WTC11 (cell line): ENCODE data around the gene HDAC9. TPM values are rescaled to one million over a fixed set of nuclear protein-coding genes. Genes with fewer than 3 reads are reported as not detected.

Experiments used
- ATAC-seq: fragments of 200-7000 bp; cut with Tn5 transposase; 2 replicates; pipeline ENCODE4 v1.10.0; 2021; ENCODE audit warnings: mild to moderate bottlenecking, moderate library complexity
- CTCF ChIA-PET: fragments of 300-600 bp; sonication (Branson Sonifier 250); formaldehyde crosslinking; loops from one replicate; lab custom pipeline; 2021; ENCODE audit warnings: antibody characterized with exemption; lab: Charles Lee
- POLR2A ChIA-PET: fragments of 350-600 bp; sonication (Branson Sonifier 250); formaldehyde crosslinking; loops from one replicate; lab custom pipeline; 2021; ENCODE audit warnings: antibody characterized with exemption; lab: Charles Lee
- DNase-seq: peaks from one replicate; pipeline ENCODE4 v3.0.0; 2021; ENCODE audit warnings: low spot score
- H3K27ac Mint-ChIP-seq: 2 replicates; pipeline ENCODE4 v1.8.0; 2021; ENCODE audit warnings: mixed read lengths
- H3K27me3 Mint-ChIP-seq: 2 replicates; pipeline ENCODE4 v1.8.0; 2021; ENCODE audit warnings: low read depth, mild to moderate bottlenecking, moderate library complexity, mixed read lengths
- H3K36me3 Mint-ChIP-seq: 2 replicates; pipeline ENCODE4 v1.8.0; 2021; ENCODE audit warnings: mixed read lengths
- H3K4me1 Mint-ChIP-seq: 2 replicates; pipeline ENCODE4 v1.8.0; 2022; ENCODE audit warnings: mixed read lengths
- H3K4me3 Mint-ChIP-seq: 2 replicates; pipeline ENCODE4 v1.8.0; 2021; ENCODE audit warnings: mild to moderate bottlenecking, moderate library complexity, mixed read lengths
- H3K9me3 Mint-ChIP-seq: 2 replicates; pipeline ENCODE4 v1.8.0; 2021; ENCODE audit warnings: mixed read lengths
- ETV6 ChIP-seq: sonication (generic); formaldehyde crosslinking; IDR thresholded peaks from 2 replicates; pipeline ENCODE4 v1.8.1; 2022; ENCODE audit warnings: mild to moderate bottlenecking, missing genetic modification reagents
- FOXJ3 ChIP-seq: sonication (generic); formaldehyde crosslinking; IDR thresholded peaks from 2 replicates; pipeline ENCODE4 v1.9.0; 2021; ENCODE audit warnings: missing genetic modification reagents, mild to moderate bottlenecking, borderline replicate concordance
- NR1H2 ChIP-seq: sonication (generic); formaldehyde crosslinking; IDR thresholded peaks from 2 replicates; pipeline ENCODE4 v1.9.0; 2021; ENCODE audit warnings: mild to moderate bottlenecking, moderate library complexity, missing genetic modification reagents
- RORB ChIP-seq: fragments of 250-450 bp; sonication (Bioruptor Pico); IDR thresholded peaks from 2 replicates; pipeline ENCODE4 v1.9.0; 2021; ENCODE audit warnings: mild to moderate bottlenecking
- SOX15 ChIP-seq: fragments of 250-450 bp; sonication (Bioruptor Pico); IDR thresholded peaks from 2 replicates; pipeline ENCODE4 v1.9.0; 2021; ENCODE audit warnings: mild to moderate bottlenecking
- TP53 ChIP-seq: sonication (generic); formaldehyde crosslinking; IDR thresholded peaks from 2 replicates; pipeline ENCODE4 v1.8.1; 2023; ENCODE audit warnings: mild to moderate bottlenecking, missing genetic modification reagents
- ZBTB21 ChIP-seq: sonication (generic); formaldehyde crosslinking; IDR thresholded peaks from 2 replicates; pipeline ENCODE4 v1.8.1; 2023; ENCODE audit warnings: mild to moderate bottlenecking, missing genetic modification reagents, borderline replicate concordance
- ZNF121 ChIP-seq: sonication (generic); formaldehyde crosslinking; IDR thresholded peaks from 2 replicates; pipeline ENCODE4 v1.8.0; 2023; ENCODE audit warnings: missing genetic modification reagents
- ZNF138 ChIP-seq: sonication (generic); formaldehyde crosslinking; conservative IDR thresholded peaks from 2 replicates; pipeline ENCODE4 v1.8.1; 2022; ENCODE audit warnings: mild to moderate bottlenecking, moderate library complexity, missing genetic modification reagents
- ZNF317 ChIP-seq: sonication (generic); formaldehyde crosslinking; IDR thresholded peaks from 2 replicates; pipeline ENCODE4 v1.8.1; 2023; ENCODE audit warnings: low read depth, mild to moderate bottlenecking, moderate library complexity, missing genetic modification reagents, borderline replicate concordance
- ZNF423 ChIP-seq: fragments of 250-450 bp; sonication (Bioruptor Pico); IDR thresholded peaks from 2 replicates; pipeline ENCODE4 v2.1.2; 2022; ENCODE audit warnings: mild to moderate bottlenecking, moderate library complexity
- total RNA-seq: library from RNA; stranded (reverse); gene quantifications from 3 replicates; pipeline ENCODE4 v1.2.3, GENCODE V29; 2021
- TF ChIP-seq, protein P1 (sequence below): sonication (generic); formaldehyde crosslinking; IDR thresholded peaks from 2 replicates; pipeline ENCODE4 v1.8.1; 2023; ENCODE audit warnings: mild to moderate bottlenecking, missing genetic modification reagents, borderline replicate concordance
- TF ChIP-seq, protein P2 (sequence below): sonication (generic); formaldehyde crosslinking; IDR thresholded peaks from 2 replicates; pipeline ENCODE4 v1.8.1; 2022; ENCODE audit warnings: low read depth, mild to moderate bottlenecking, moderate library complexity, missing genetic modification reagents, borderline replicate concordance
- TF ChIP-seq, protein P3 (sequence below): sonication (generic); formaldehyde crosslinking; IDR thresholded peaks from 2 replicates; pipeline ENCODE4 v1.8.0; 2022; ENCODE audit warnings: mild to moderate bottlenecking, missing genetic modification reagents
- TF ChIP-seq, protein P4 (sequence below): sonication (generic); formaldehyde crosslinking; IDR thresholded peaks from 2 replicates; pipeline ENCODE4 v1.8.1; 2022; ENCODE audit warnings: missing genetic modification reagents, borderline replicate concordance
- TF ChIP-seq, protein P5 (sequence below): sonication (generic); formaldehyde crosslinking; IDR thresholded peaks from 2 replicates; pipeline ENCODE4 v1.8.0; 2023; ENCODE audit warnings: missing genetic modification reagents, mild to moderate bottlenecking, borderline replicate concordance
- TF ChIP-seq, protein P6 (sequence below): sonication (generic); formaldehyde crosslinking; IDR thresholded peaks from 2 replicates; pipeline ENCODE4 v1.8.0; 2022; ENCODE audit warnings: mild to moderate bottlenecking, missing genetic modification reagents

Gene HDAC9
- total RNA-seq, 1 experiment from 2014 or later, result 18.8 TPM

DNA sequence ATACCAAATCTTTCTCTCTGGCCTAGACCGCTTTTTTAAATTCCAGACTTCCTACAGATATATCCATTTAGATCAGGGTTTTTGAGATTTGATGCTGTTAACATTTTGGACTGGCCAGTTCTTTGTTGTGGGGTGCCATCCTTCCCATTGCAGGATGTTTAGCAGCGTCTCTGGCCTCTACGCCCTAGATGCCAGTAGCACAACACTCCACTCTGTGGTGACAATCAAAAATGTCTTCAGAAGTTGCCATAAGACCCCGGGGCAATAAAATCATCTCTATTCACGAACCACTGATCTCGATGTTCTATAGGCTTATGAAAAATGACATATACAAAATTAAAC is 46.3 kb downstream of the HDAC9 start:
- DNase-seq (no peak), ATAC-seq (no peak)
- Mint-ChIP-seq H3K27me3 (no peaks in the 10 kb centered on the region), H3K4me1 (peaks cover 5% of the 10 kb centered on the region), H3K27ac (no peak overlapping the region), H3K36me3 (no peaks in the 10 kb centered on the region), H3K9me3 (no peaks in the 10 kb centered on the region), H3K4me3 (no peak overlapping the region)
- POLR2A ChIA-PET, result no interaction called here
- CTCF ChIA-PET, result interaction anchor here (1.9 kb wide), 1 partner anchor 180 kb away, joined by 6 read pairs; no protein-coding TSS in a partner anchor
- TF ChIP-seq, protein P1, sequence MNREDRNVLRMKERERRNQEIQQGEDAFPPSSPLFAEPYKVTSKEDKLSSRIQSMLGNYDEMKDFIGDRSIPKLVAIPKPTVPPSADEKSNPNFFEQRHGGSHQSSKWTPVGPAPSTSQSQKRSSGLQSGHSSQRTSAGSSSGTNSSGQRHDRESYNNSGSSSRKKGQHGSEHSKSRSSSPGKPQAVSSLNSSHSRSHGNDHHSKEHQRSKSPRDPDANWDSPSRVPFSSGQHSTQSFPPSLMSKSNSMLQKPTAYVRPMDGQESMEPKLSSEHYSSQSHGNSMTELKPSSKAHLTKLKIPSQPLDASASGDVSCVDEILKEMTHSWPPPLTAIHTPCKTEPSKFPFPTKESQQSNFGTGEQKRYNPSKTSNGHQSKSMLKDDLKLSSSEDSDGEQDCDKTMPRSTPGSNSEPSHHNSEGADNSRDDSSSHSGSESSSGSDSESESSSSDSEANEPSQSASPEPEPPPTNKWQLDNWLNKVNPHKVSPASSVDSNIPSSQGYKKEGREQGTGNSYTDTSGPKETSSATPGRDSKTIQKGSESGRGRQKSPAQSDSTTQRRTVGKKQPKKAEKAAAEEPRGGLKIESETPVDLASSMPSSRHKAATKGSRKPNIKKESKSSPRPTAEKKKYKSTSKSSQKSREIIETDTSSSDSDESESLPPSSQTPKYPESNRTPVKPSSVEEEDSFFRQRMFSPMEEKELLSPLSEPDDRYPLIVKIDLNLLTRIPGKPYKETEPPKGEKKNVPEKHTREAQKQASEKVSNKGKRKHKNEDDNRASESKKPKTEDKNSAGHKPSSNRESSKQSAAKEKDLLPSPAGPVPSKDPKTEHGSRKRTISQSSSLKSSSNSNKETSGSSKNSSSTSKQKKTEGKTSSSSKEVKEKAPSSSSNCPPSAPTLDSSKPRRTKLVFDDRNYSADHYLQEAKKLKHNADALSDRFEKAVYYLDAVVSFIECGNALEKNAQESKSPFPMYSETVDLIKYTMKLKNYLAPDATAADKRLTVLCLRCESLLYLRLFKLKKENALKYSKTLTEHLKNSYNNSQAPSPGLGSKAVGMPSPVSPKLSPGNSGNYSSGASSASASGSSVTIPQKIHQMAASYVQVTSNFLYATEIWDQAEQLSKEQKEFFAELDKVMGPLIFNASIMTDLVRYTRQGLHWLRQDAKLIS (CRISPR knock-in tag), result no peak
- TF ChIP-seq, protein P2, sequence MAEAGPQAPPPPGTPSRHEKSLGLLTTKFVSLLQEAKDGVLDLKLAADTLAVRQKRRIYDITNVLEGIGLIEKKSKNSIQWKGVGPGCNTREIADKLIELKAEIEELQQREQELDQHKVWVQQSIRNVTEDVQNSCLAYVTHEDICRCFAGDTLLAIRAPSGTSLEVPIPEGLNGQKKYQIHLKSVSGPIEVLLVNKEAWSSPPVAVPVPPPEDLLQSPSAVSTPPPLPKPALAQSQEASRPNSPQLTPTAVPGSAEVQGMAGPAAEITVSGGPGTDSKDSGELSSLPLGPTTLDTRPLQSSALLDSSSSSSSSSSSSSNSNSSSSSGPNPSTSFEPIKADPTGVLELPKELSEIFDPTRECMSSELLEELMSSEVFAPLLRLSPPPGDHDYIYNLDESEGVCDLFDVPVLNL (CRISPR knock-in tag), result no peak
- TF ChIP-seq FOXJ3 (CRISPR knock-in tag), result no peak
- TF ChIP-seq ZNF423, result no peak
- TF ChIP-seq ZBTB21 (CRISPR knock-in tag), result no peak
- TF ChIP-seq, protein P3, sequence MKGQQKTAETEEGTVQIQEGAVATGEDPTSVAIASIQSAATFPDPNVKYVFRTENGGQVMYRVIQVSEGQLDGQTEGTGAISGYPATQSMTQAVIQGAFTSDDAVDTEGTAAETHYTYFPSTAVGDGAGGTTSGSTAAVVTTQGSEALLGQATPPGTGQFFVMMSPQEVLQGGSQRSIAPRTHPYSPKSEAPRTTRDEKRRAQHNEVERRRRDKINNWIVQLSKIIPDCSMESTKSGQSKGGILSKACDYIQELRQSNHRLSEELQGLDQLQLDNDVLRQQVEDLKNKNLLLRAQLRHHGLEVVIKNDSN (CRISPR knock-in tag), result no peak
- TF ChIP-seq, protein P4, sequence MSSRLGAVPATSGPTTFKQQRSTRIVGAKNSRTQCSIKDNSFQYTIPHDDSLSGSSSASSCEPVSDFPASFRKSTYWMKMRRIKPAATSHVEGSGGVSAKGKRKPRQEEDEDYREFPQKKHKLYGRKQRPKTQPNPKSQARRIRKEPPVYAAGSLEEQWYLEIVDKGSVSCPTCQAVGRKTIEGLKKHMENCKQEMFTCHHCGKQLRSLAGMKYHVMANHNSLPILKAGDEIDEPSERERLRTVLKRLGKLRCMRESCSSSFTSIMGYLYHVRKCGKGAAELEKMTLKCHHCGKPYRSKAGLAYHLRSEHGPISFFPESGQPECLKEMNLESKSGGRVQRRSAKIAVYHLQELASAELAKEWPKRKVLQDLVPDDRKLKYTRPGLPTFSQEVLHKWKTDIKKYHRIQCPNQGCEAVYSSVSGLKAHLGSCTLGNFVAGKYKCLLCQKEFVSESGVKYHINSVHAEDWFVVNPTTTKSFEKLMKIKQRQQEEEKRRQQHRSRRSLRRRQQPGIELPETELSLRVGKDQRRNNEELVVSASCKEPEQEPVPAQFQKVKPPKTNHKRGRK (CRISPR knock-in tag), result no peak
- TF ChIP-seq ZNF317, result no peak
- TF ChIP-seq, protein P5, sequence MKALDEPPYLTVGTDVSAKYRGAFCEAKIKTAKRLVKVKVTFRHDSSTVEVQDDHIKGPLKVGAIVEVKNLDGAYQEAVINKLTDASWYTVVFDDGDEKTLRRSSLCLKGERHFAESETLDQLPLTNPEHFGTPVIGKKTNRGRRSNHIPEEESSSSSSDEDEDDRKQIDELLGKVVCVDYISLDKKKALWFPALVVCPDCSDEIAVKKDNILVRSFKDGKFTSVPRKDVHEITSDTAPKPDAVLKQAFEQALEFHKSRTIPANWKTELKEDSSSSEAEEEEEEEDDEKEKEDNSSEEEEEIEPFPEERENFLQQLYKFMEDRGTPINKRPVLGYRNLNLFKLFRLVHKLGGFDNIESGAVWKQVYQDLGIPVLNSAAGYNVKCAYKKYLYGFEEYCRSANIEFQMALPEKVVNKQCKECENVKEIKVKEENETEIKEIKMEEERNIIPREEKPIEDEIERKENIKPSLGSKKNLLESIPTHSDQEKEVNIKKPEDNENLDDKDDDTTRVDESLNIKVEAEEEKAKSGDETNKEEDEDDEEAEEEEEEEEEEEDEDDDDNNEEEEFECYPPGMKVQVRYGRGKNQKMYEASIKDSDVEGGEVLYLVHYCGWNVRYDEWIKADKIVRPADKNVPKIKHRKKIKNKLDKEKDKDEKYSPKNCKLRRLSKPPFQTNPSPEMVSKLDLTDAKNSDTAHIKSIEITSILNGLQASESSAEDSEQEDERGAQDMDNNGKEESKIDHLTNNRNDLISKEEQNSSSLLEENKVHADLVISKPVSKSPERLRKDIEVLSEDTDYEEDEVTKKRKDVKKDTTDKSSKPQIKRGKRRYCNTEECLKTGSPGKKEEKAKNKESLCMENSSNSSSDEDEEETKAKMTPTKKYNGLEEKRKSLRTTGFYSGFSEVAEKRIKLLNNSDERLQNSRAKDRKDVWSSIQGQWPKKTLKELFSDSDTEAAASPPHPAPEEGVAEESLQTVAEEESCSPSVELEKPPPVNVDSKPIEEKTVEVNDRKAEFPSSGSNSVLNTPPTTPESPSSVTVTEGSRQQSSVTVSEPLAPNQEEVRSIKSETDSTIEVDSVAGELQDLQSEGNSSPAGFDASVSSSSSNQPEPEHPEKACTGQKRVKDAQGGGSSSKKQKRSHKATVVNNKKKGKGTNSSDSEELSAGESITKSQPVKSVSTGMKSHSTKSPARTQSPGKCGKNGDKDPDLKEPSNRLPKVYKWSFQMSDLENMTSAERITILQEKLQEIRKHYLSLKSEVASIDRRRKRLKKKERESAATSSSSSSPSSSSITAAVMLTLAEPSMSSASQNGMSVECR, result no peak
- TF ChIP-seq TP53 (CRISPR knock-in tag), result no peak
- TF ChIP-seq, protein P6, sequence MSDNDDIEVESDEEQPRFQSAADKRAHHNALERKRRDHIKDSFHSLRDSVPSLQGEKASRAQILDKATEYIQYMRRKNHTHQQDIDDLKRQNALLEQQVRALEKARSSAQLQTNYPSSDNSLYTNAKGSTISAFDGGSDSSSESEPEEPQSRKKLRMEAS (CRISPR knock-in tag), result no peak
- TF ChIP-seq ETV6, result no peak
- no peak for TF ChIP-seq SOX15 (CRISPR knock-in tag)
- TF ChIP-seq ZNF138 (CRISPR knock-in tag), result no peak
- TF ChIP-seq RORB (CRISPR knock-in tag), result no peak
- no peak for TF ChIP-seq NR1H2 (CRISPR knock-in tag)
- TF ChIP-seq ZNF121 (CRISPR knock-in tag), result no peak
